Muscle of leg (tissue), 11 donors: ENCODE results near the gene ANKS1A. TPM values are rescaled to one million over a fixed set of nuclear protein-coding genes. Genes with fewer than 3 reads are reported as not detected.
"Not testable (repeated sequence)": the region's sequence is repeated elsewhere in the genome, so short reads cannot be mapped to it uniquely, and the experiment has no call there.

ENCODE experiments used
- DNase-seq: peaks from one replicate; pipeline ENCODE4 v3.0.0; 2013
- H3K27ac ChIP-seq: one replicate; pipeline ENCODE4 v1.5.1; 2013; ENCODE audit warnings: mild to moderate bottlenecking, low read length, control low read depth
- H3K27me3 ChIP-seq: one replicate; pipeline ENCODE4 v1.6.1; 2013; ENCODE audit warnings: low read length; ENCODE audit not compliant: control insufficient read depth, insufficient read depth
- H3K36me3 ChIP-seq: one replicate; pipeline ENCODE4 v1.6.1; 2013; ENCODE audit warnings: low read length; ENCODE audit not compliant: control insufficient read depth, insufficient read depth
- H3K4me1 ChIP-seq: one replicate; pipeline ENCODE4 v1.6.1; 2013; ENCODE audit warnings: low read length; ENCODE audit not compliant: control insufficient read depth, insufficient read depth
- H3K4me3 ChIP-seq: one replicate; pipeline ENCODE4 v1.5.1; 2013; ENCODE audit warnings: low read length, control low read depth
- H3K9me3 ChIP-seq: replicated peaks from 2 replicates; pipeline ENCODE4 v1.6.1; 2013; ENCODE audit warnings: low read depth, low read length; ENCODE audit not compliant: control insufficient read depth
- WGBS: methylation state at CpG from one replicate; pipeline ENCODE4 v1.1.5; 2013; ENCODE audit warnings: missing lambda C conversion rate; ENCODE audit not compliant: insufficient coverage; 5-methylcytosine and 5-hydroxymethylcytosine counted together
- polyA plus RNA-seq, 8 donors: library from polyadenylated mRNA; unstranded; fragments of 120-200 nt; gene quantifications; one replicate each; pipeline versions ENCODE4 v1.2.1 to v1.2.3, GENCODE V29; 2013; ENCODE audit warnings: inconsistent platforms in 1 of 8, low replicate concordance in 1 of 8; ENCODE audit not compliant: insufficient read length in 8 of 8, insufficient read depth in 1 of 8
- total RNA-seq: library from RNA; stranded (reverse); fragments of 120-200 nt; gene quantifications from one replicate; pipeline ENCODE4 v1.2.4, GENCODE V29; 2013

Gene ANKS1A
- total and polyA plus RNA-seq, 9 donors, result 22.7 to 56.0 (median 39.8) TPM

DNA sequence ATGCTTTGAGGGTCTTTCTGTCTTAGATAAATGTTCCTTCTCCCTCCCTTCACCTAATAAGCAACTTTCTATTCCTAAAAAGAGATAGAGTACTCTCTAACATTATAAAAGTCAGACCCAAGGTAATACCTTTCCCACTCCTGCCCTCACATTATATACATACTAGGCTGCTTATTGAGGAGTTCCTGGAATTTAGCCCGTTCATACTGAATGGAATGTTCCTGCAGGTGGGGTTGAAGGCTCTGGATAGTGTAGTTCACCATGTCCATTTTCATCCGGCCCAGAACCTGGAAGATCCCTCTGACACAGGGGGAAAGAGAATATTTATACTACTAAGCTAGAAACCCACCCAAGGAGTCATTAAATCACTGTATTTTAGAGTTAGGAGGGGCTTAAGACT lies 231.7 kb downstream of the ANKS1A start:
- WGBS, result no CpG with 5 or more reads among the region's 2 CpGs
- Histone ChIP-seq H3K9me3 (peaks cover 2% of the 10 kb centered on the region), H3K4me3 (no peak overlapping the region), H3K27me3 (peaks cover 2% of the 10 kb centered on the region), H3K36me3 (no peaks in the 10 kb centered on the region), H3K4me1 (no peaks in the 10 kb centered on the region), H3K27ac (no peak overlapping the region)
- no peak for DNase-seq

GRCh38 chr6:35124356-35124755 lies 235.3 kb downstream of the ANKS1A start:
- Histone ChIP-seq H3K27ac (no peak overlapping the region), H3K27me3 (peaks cover 4% of the 10 kb centered on the region), H3K36me3 (no peaks in the 10 kb centered on the region), H3K4me1 (no peaks in the 10 kb centered on the region), H3K4me3 (no peak overlapping the region), H3K9me3 (peaks cover 2% of the 10 kb centered on the region)
- WGBS, result no CpG with 5 or more reads among the region's 1 CpG
- no peak for DNase-seq

DNA sequence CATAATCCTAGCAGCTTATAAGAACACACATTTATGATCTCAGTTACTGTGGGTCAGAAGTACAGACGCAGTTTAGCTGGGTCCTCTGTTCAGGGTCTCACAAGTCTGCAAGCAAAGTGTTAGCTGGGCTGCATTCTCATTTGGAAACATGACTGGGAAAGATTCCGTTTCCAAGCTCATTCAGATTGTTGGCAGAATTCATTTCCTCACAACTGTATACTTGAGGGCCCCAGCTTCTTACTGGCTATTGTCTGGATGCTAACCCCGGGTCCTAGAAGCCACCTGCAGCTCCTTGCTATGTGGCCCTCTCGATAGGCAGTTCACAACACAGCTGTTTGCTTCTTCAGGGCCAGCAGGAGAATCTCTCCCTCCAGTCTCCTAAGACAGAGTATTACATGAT lies 239.0 kb downstream of the ANKS1A start:
- Histone ChIP-seq H3K9me3 (peaks cover under 1% of the 10 kb centered on the region), H3K27ac (peak overlapping the region; percentile 21), H3K36me3 (no peaks in the 10 kb centered on the region), H3K4me1 (no peaks in the 10 kb centered on the region), H3K27me3 (peaks cover 2% of the 10 kb centered on the region), H3K4me3 (no peak overlapping the region)
- DNase-seq, result peak; percentile 89
- WGBS, result 17% methylated on average over 2 of the region's 4 CpGs

- WGBS, result 33% methylated on average over 3 of the region's 3 CpGs
- no peaks in the 10 kb centered on the region for H3K9me3 ChIP-seq
- peaks cover 2% of the 10 kb centered on the region for H3K27me3 ChIP-seq
- no peaks in the 10 kb centered on the region for H3K4me1 ChIP-seq
- H3K27ac ChIP-seq, result no peak overlapping the region
- DNase-seq, result no peak
- H3K4me3 ChIP-seq, result no peak overlapping the region
- no peaks in the 10 kb centered on the region for H3K36me3 ChIP-seq
Measured at GRCh38 chr6:35128496-35128895, 239.4 kb downstream of the ANKS1A start.

DNA sequence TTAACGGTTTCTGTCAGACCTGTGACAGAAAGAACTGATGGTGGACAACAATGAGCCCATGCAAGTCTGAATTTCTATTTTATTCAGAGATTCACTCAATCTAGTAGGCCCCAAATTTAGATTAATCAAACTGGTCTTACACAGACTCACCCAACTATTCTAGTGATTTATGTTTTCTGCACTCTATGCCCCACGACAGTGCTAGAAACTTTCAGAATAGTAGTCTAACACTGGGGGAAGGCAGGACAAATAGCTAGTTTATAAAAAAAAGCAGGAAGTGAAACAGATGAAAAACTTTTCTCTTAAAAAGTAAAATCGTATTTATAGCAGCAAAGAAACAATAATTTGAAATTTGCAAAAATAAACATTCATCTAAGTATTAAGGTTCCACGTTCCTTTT lies 247.1 kb downstream of the ANKS1A start:
- H3K27ac ChIP-seq, result no peak overlapping the region
- no peak overlapping the region for H3K4me3 ChIP-seq
- H3K4me1 ChIP-seq, result peaks cover 5% of the 10 kb centered on the region
- H3K9me3 ChIP-seq, result no peaks in the 10 kb centered on the region
- no peak for DNase-seq
- no peaks in the 10 kb centered on the region for H3K36me3 ChIP-seq
- WGBS, result no CpG with 5 or more reads among the region's 4 CpGs
- H3K27me3 ChIP-seq, result peaks cover 7% of the 10 kb centered on the region

GRCh38 chr6:35138191-35138590 lies 249.1 kb downstream of the ANKS1A start:
- H3K4me3 ChIP-seq, H3K4me1 ChIP-seq, H3K9me3 ChIP-seq, DNase-seq, H3K27ac ChIP-seq, H3K36me3 ChIP-seq: not testable (repeated sequence)
- WGBS, result no CpG with 5 or more reads among the region's 3 CpGs
- peaks cover 12% of the 10 kb centered on the region for H3K27me3 ChIP-seq

DNA sequence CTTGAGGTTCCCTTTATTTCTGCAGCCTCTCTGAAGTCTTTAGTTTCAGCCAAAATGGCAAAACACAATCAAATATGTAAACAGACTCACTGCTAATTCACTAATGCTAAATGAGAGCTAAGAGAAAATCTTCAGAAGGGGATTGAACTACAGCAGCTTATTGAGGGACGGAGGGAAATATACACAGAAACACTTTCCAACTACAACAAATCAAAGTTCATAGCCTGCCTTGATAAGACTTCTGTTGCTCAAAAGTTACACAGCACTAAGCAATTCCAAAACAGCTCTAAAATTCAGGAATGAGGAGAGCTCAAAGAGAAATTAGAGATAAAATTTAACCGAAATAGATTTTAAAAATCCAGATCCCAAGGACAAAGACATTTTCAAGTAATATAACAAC lies 250.4 kb downstream of the ANKS1A start:
- no peak for DNase-seq
- no CpG with 5 or more reads among the region's 2 CpGs for WGBS
- Histone ChIP-seq H3K27me3 (peaks cover 12% of the 10 kb centered on the region), H3K4me1 (peaks cover 5% of the 10 kb centered on the region), H3K4me3 (no peak overlapping the region), H3K27ac (no peak overlapping the region), H3K36me3 (no peaks in the 10 kb centered on the region), H3K9me3 (no peaks in the 10 kb centered on the region)

DNA sequence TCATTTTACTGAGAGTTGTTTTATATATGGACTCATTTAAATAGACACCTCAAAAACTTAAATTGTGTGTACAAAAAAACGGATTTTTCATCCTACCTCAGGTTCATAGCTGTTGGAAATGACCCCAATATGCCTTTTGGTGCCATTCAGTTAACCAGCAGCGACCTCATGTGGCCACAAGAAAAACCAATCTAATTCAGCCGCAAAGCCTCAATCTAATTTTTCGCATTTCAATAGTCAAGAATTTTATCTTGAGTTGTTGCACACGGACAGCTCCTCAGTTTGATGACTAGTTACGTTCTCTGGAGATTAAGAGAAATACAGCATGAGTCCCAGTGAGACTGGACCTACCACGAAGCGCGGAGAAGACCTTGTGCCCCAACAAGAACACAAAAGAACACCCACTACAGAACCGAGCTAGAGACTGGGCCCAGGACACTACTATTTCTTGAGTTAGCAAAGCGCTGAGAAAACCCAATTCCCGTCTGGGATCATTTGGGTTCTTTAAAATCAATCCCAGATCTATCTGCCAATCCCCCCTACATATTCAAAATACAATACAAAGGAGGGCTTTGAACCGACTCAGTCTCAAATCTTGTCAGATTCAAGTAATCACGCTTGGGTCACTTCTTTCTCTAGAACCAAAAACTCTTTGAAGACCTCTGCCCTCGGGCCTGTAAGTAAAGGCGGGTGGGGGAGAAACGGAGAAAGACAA lies 251.0 kb downstream of the ANKS1A start:
- WGBS, result 38% methylated on average over 3 of the region's 17 CpGs
- H3K27me3 ChIP-seq, result peaks cover 12% of the 10 kb centered on the region
- DNase-seq, result peak; percentile 83
- no peak overlapping the region for H3K4me3 ChIP-seq
- H3K27ac ChIP-seq, result no peak overlapping the region
- no peaks in the 10 kb centered on the region for H3K9me3 ChIP-seq
- peaks cover 5% of the 10 kb centered on the region for H3K4me1 ChIP-seq
- H3K36me3 ChIP-seq, result no peaks in the 10 kb centered on the region

DNA sequence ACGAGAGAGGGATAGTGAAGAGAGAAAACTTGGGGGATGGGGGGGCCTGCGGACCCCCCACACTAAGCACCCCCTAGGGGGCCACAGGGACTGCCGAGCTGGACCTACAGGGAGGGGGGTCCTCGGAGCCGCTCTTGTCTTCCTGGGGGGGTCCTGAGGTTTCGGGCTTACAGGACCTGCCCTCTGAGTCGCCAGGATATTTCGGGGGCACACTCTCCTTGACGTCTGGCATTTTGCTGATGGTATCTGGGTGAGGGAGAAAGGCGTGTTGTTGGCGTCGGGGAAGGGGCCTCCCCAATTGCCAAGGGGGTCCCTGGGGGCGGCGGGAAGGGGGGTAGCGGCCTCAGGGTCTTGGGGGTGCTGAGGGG lies 251.6 kb downstream of the ANKS1A start:
- Histone ChIP-seq H3K4me3 (no peak overlapping the region), H3K4me1 (peaks cover 5% of the 10 kb centered on the region), H3K27ac (no peak overlapping the region), H3K36me3 (no peaks in the 10 kb centered on the region), H3K9me3 (no peaks in the 10 kb centered on the region), H3K27me3 (peaks cover 12% of the 10 kb centered on the region)
- DNase-seq, result peak; percentile 12
- WGBS, result 27% methylated on average over 11 of the region's 15 CpGs
